ENCODE data around the gene ZC3H13. TPM values are rescaled to one million over a fixed set of nuclear protein-coding genes. Genes with fewer than 3 reads are reported as not detected.

The ZC3H13 gene
- total and polyA plus RNA-seq, 2 of the 8 experiments (the other 6 are each of a cell fraction or from before 2014, with no cell fraction given) = 5.1 to 57.8 TPM

DNA sequence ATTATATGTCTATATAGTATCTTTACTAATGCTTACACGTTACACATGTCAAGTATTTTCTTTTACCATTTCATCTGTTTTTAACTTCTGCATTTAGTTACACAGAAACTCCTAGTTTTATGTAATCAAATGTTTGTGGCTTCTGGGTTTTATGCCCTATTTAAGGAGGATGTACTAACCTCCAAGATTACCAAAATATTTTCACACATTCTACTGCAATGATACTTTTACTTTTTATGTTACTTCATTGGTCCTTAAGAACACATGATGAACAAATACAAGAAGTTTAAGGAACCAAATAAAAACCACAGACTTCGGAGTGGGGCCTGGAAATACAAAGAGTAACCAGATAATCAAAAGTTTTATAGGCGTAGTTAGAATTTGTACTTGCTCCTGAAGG is 37.2 kb downstream of the ZC3H13 start:
- no peak overlapping the region for H2BK15ac ChIP-seq (ENCODE audit: low read length)
- H3K27me3 ChIP-seq (replicated peaks in 1 of 4; ENCODE audit: control insufficient read depth in 3 of 4, extremely low read depth in 1 of 4, insufficient read depth in 3 of 4, low read length in 3 of 4) = no peaks in the 10 kb centered on the region
- 91% methylated on average over 3 of the region's 3 CpGs; no CpG with 5 or more reads in 1 of the 2 experiments for WGBS, 2 experiments (ENCODE audit: extremely low coverage in 1 of 2, insufficient coverage in 1 of 2, insufficient read length in 1 of 2, insufficient replicate concordance in 2 of 2, low coverage in 1 of 2, low lambda C conversion rate in 2 of 2, missing lambda C conversion rate in 1 of 2)
- H2AFZ ChIP-seq (ENCODE audit: low read length) = no peak overlapping the region
- H3K56ac ChIP-seq (replicated peaks; ENCODE audit: insufficient read length, low read depth, low read length) = no peak overlapping the region
- no peak overlapping the region for H3K14ac ChIP-seq (ENCODE audit: insufficient read length)
- no peak overlapping the region for H3K4me2 ChIP-seq (ENCODE audit: insufficient read depth in 1 of 2, low read depth in 2 of 2, low read length in 2 of 2)
- H3K79me1 ChIP-seq (ENCODE audit: low read depth, low read length) = no peaks in the 10 kb centered on the region
- H3K9me3 ChIP-seq (ENCODE audit: insufficient read depth in 2 of 2, low read depth in 1 of 2, low read length in 1 of 2) = no peaks in the 10 kb centered on the region
- no peak overlapping the region for H3K4ac ChIP-seq (replicated peaks; ENCODE audit: insufficient read length, low read depth, low read length)
- no peak overlapping the region for H4K5ac ChIP-seq (ENCODE audit: insufficient read length, low read depth, low read length)
- no peak overlapping the region for H2BK12ac ChIP-seq (ENCODE audit: low read depth, low read length)
- H2BK20ac ChIP-seq (ENCODE audit: low read length) = no peak overlapping the region
- H4K91ac ChIP-seq (replicated peaks; ENCODE audit: insufficient read length, low read length) = no peak overlapping the region
- no peak overlapping the region for H3K9ac ChIP-seq (replicated peaks in 1 of 4; ENCODE audit: extremely low read depth in 1 of 4, low read depth in 3 of 4, low read length in 3 of 4)
- H2BK5ac ChIP-seq (ENCODE audit: low read depth, low read length) = no peak overlapping the region
- H3K23ac ChIP-seq (ENCODE audit: insufficient read length) = no peak overlapping the region
- no peaks in the 10 kb centered on the region for H3K79me2 ChIP-seq (ENCODE audit: control insufficient read depth in 1 of 2, insufficient read depth in 2 of 2, low read length in 2 of 2)
- no peak overlapping the region for H3K27ac ChIP-seq (ENCODE audit: low read depth, low read length)
- no peaks in the 10 kb centered on the region for H4K20me1 ChIP-seq (replicated peaks in 1 of 2; ENCODE audit: control insufficient read depth in 1 of 2, insufficient read depth in 2 of 2, low read length in 2 of 2)
- H4K8ac ChIP-seq (ENCODE audit: extremely low read depth, insufficient read depth, low read length) = no peak overlapping the region
- H3K4me3 ChIP-seq (ENCODE audit: extremely low read depth in 1 of 4, insufficient read depth in 2 of 4, low read depth in 3 of 4, low read length in 4 of 4) = no peak overlapping the region
- DNase-seq (ENCODE audit: low read depth in 1 of 2, low spot score in 2 of 2) (no peak), FAIRE-seq (no peak)
- no peak overlapping the region for H2BK120ac ChIP-seq (replicated peaks; ENCODE audit: low read depth, low read length)
- CTCF ChIA-PET (ENCODE audit: partially characterized antibody) = no interaction called here
- H3K23me2 ChIP-seq (ENCODE audit: low read depth, low read length) = no peaks in the 10 kb centered on the region
- POLR2A ChIA-PET (ENCODE audit: partially characterized antibody) = no interaction called here
- H2AK5ac ChIP-seq (ENCODE audit: low read depth, low read length) = no peak overlapping the region
- no peak overlapping the region for H3K18ac ChIP-seq (ENCODE audit: extremely low read depth, low read length)
- H3K36me3 ChIP-seq (ENCODE audit: control insufficient read depth in 2 of 4, insufficient read depth in 4 of 4, low read length in 3 of 4) = peaks cover 0 to 39% (median 10%) of the 10 kb centered on the region in 4 experiments; a peak in 5 of 8 replicates
- no peaks in the 10 kb centered on the region for H3K4me1 ChIP-seq (replicated peaks in 1 of 4; ENCODE audit: control insufficient read depth in 3 of 4, insufficient read depth in 4 of 4, low read length in 3 of 4)
- TF ChIP-seq SRF (IDR thresholded peaks at IDR 0.05; ENCODE audit: low read depth, low read length) (no peak), FOSL1 (IDR thresholded peaks at IDR 0.05; ENCODE audit: insufficient read depth, low read depth, low read length) (no peak), MAFK (IDR thresholded peaks at IDR 0.05; ENCODE audit: low read depth, low read length) (no peak), CREB1 (IDR thresholded peaks at IDR 0.05) (no peak), SP2 (IDR thresholded peaks at IDR 0.05; ENCODE audit: low read length) (no peak), SIN3A (conservative IDR thresholded peaks at IDR 0.05 in 1 of 2, IDR thresholded peaks at IDR 0.05 in 1 of 2; ENCODE audit: low read depth in 1 of 2, low read length in 2 of 2) (no peak), RFX5 (IDR thresholded peaks at IDR 0.05; ENCODE audit: borderline replicate concordance, low read depth, low read length) (no peak), HDAC6 (IDR thresholded peaks at IDR 0.05; ENCODE audit: low read depth, low read length) (no peak), POLR2A (IDR thresholded peaks at IDR 0.05; ENCODE audit: control extremely low read depth in 1 of 2, low read depth in 2 of 2, low read length in 2 of 2) (no peak), BACH1 (IDR thresholded peaks at IDR 0.05; ENCODE audit: low read length) (no peak), KDM4A (IDR thresholded peaks at IDR 0.05; ENCODE audit: low read depth, low read length, severe bottlenecking) (no peak), RAD21 (IDR thresholded peaks at IDR 0.05 in 1 of 2, conservative IDR thresholded peaks at IDR 0.05 in 1 of 2; ENCODE audit: low read depth in 2 of 2, low read length in 2 of 2) (no peak)
- TF ChIP-seq, protein P1, sequence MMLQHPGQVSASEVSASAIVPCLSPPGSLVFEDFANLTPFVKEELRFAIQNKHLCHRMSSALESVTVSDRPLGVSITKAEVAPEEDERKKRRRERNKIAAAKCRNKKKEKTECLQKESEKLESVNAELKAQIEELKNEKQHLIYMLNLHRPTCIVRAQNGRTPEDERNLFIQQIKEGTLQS (IDR thresholded peaks at IDR 0.05; ENCODE audit: insufficient read depth, low read depth, low read length) = no peak

Measured in H1 (cell line).